IMR-90 (cell line): ENCODE data around the gene GOLGA3. TPM values are rescaled to one million over a fixed set of nuclear protein-coding genes. Genes with fewer than 3 reads are reported as not detected.

Experiments used
- ATAC-seq: fragments of 200-7000 bp; cut with Tn5 transposase; 2 replicates; pipeline ENCODE4 v1.9.1; 2020; ENCODE audit warnings: low read depth, mild to moderate bottlenecking, moderate library complexity
- BruUV-seq: library from RNA; stranded (reverse); fragments of 400-500 nt; replicated peaks from 2 replicates; lab custom pipeline; 2021; lab: Mats Ljungman, UMichigan
- CTCF ChIA-PET: fragments of 300-600 bp; formaldehyde crosslinking; extraction: SDS; loops from one replicate; lab custom pipeline; 2021; ENCODE audit warnings: antibody characterized with exemption; lab: Yijun Ruan, JAX
- POLR2A ChIA-PET: fragments of 300-600 bp; sonication (Branson Sonifier 250); formaldehyde crosslinking; loops from one replicate; lab custom pipeline; 2022; ENCODE audit warnings: antibody characterized with exemption; ENCODE audit not compliant: unreplicated experiment; lab: Charles Lee
- DNase-seq: peaks from one replicate; pipeline ENCODE4 v3.0.0; 2013
- H2AFZ ChIP-seq: replicated peaks from 2 replicates; pipeline ENCODE3; 2013; ENCODE audit warnings: low read length, mild to moderate bottlenecking; ENCODE audit not compliant: poor library complexity
- H2AK5ac ChIP-seq: 2 replicates; pipeline ENCODE4 v1.6.1; 2013; ENCODE audit warnings: low read depth, low read length, inconsistent platforms
- H2AK9ac ChIP-seq: replicated peaks from 2 replicates; pipeline ENCODE3; 2013; ENCODE audit warnings: mild to moderate bottlenecking, low read depth, low read length, moderate library complexity; ENCODE audit not compliant: poor library complexity
- H2BK120ac ChIP-seq: 2 replicates; pipeline ENCODE4 v1.6.1; 2013; ENCODE audit warnings: low read depth, low read length, inconsistent platforms
- H2BK15ac ChIP-seq: 3 replicates; pipeline ENCODE4 v1.6.1; 2013; ENCODE audit warnings: low read depth, low read length, inconsistent platforms
- H2BK20ac ChIP-seq: 2 replicates; pipeline ENCODE4 v1.6.1; 2013; ENCODE audit warnings: low read depth, mild to moderate bottlenecking, inconsistent platforms, low read length, moderate library complexity
- H2BK5ac ChIP-seq: 2 replicates; pipeline ENCODE4 v1.6.1; 2013; ENCODE audit warnings: mild to moderate bottlenecking, low read depth, low read length, inconsistent platforms; ENCODE audit not compliant: poor library complexity, severe bottlenecking
- H3K14ac ChIP-seq: replicated peaks from 2 replicates; pipeline ENCODE4 v1.6.1; 2013; ENCODE audit warnings: low read depth, low read length, inconsistent platforms
- H3K18ac ChIP-seq: 2 replicates; pipeline ENCODE4 v1.6.1; 2013; ENCODE audit warnings: low read depth, low read length, control low read depth
- H3K23ac ChIP-seq: 2 replicates; pipeline ENCODE4 v1.6.1; 2013; ENCODE audit warnings: low read depth, low read length, inconsistent platforms
- H3K27ac ChIP-seq: 2 replicates; pipeline ENCODE4 v1.5.1; 2013; ENCODE audit warnings: mild to moderate bottlenecking, control low read depth, low read length; ENCODE audit not compliant: insufficient read depth
- H3K27me3 ChIP-seq: 2 replicates; pipeline ENCODE4 v1.6.1; 2013; ENCODE audit warnings: low read length; ENCODE audit not compliant: control insufficient read depth, insufficient read depth
- H3K36me3 ChIP-seq: 2 replicates; pipeline ENCODE4 v1.6.1; 2013; ENCODE audit warnings: low read length, mixed read lengths; ENCODE audit not compliant: control insufficient read depth, insufficient read depth
- H3K4ac ChIP-seq: 2 replicates; pipeline ENCODE4 v1.6.1; 2013; ENCODE audit warnings: low read depth, low read length, inconsistent platforms
- H3K4me1 ChIP-seq: 2 replicates; pipeline ENCODE4 v1.6.1; 2013; ENCODE audit warnings: low read length, mixed read lengths; ENCODE audit not compliant: control insufficient read depth, insufficient read depth
- H3K4me2 ChIP-seq: 2 replicates; pipeline ENCODE4 v1.6.1; 2013; ENCODE audit warnings: low read depth, mild to moderate bottlenecking, control low read depth, low read length, moderate library complexity
- H3K4me3 ChIP-seq: 2 replicates; pipeline ENCODE4 v1.5.1; 2013; ENCODE audit warnings: low read depth, mild to moderate bottlenecking, control low read depth, low read length, moderate library complexity; ENCODE audit not compliant: insufficient read depth
- H3K56ac ChIP-seq: 2 replicates; pipeline ENCODE4 v1.6.1; 2013; ENCODE audit warnings: low read length, inconsistent platforms; ENCODE audit not compliant: insufficient read depth; ENCODE audit errors: extremely low read depth
- H3K79me1 ChIP-seq, 2 experiments: 2 replicates each; pipeline ENCODE4 v1.6.1; 2013; ENCODE audit warnings: low read length in 2 of 2, inconsistent platforms in 1 of 2, low read depth in 1 of 2
- H3K9ac ChIP-seq: 2 replicates; pipeline ENCODE4 v1.6.1; 2013; ENCODE audit warnings: low read depth, low read length, control low read depth
- H3K9me1 ChIP-seq: 2 replicates; pipeline ENCODE4 v1.6.1; 2013; ENCODE audit warnings: low read length, inconsistent platforms; ENCODE audit not compliant: insufficient read depth
- H3K9me3 ChIP-seq: 2 replicates; pipeline ENCODE4 v1.6.1; 2013; ENCODE audit warnings: low read length; ENCODE audit not compliant: control insufficient read depth, insufficient read depth
- H4K20me1 ChIP-seq: 2 replicates; pipeline ENCODE4 v1.6.1; 2013; ENCODE audit warnings: low read length, inconsistent platforms; ENCODE audit not compliant: insufficient read depth
- H4K5ac ChIP-seq: 2 replicates; pipeline ENCODE4 v1.6.1; 2013; ENCODE audit warnings: mild to moderate bottlenecking, low read depth, low read length, control low read depth
- H4K8ac ChIP-seq, 2 experiments: 2 replicates each; pipeline ENCODE4 v1.6.1; 2013; ENCODE audit warnings: low read depth in 2 of 2, low read length in 2 of 2, control low read depth in 1 of 2, inconsistent platforms in 1 of 2
- H4K91ac ChIP-seq: 2 replicates; pipeline ENCODE4 v1.6.1; 2013; ENCODE audit warnings: low read depth, low read length, inconsistent platforms; ENCODE audit not compliant: insufficient read depth
- BHLHE40 ChIP-seq: fragments of 150-350 bp; IDR thresholded peaks from 2 replicates; pipeline ENCODE4 v1.6.1; 2016; ENCODE audit warnings: mild to moderate bottlenecking, low read depth, low read length
- MAZ ChIP-seq: IDR thresholded peaks from 2 replicates; pipeline ENCODE4 v1.6.1; 2012; ENCODE audit warnings: low read depth, mild to moderate bottlenecking, low read length, improper control_type of control experiment, moderate library complexity, borderline replicate concordance
- MXI1 ChIP-seq: IDR thresholded peaks from 2 replicates; pipeline ENCODE4 v1.6.1; 2012; ENCODE audit warnings: low read depth, mild to moderate bottlenecking, low read length, moderate library complexity, borderline replicate concordance
- WGBS, 2 experiments: methylation state at CpG; one replicate each; pipeline versions ENCODE4 v1.1.5 to v1.1.7; 2013; ENCODE audit warnings: missing lambda C conversion rate in 2 of 2; ENCODE audit not compliant: insufficient read length in 1 of 2; ENCODE audit errors: extremely low coverage in 2 of 2; 5-methylcytosine and 5-hydroxymethylcytosine counted together
- dilution Hi-C: fragments of 300-500 bp; cut with HindIII; formaldehyde crosslinking; loops from one replicate; pipeline ENCODE4 v1.14.3; 2018; ENCODE audit warnings: low sequenced_read_pairs; ENCODE audit not compliant: unreplicated experiment
- in situ Hi-C: fragments of 300-500 bp; cut with MboI; formaldehyde crosslinking; loops from 3 replicates; pipeline ENCODE4 v1.14.3; 2019; ENCODE audit warnings: low sequenced_read_pairs, inconsistent platforms, mixed read lengths
- intact Hi-C: fragments of 100-400 bp; cut with micrococcal nuclease; formaldehyde crosslinking; loops from 2 replicates; pipeline ENCODE4 v1.10.0; 2022
- polyA plus RNA-seq, 3 experiments: library from polyadenylated mRNA; depleted of rRNA; stranded (reverse); fragments of >200 nt; gene quantifications; 2 replicates each; pipeline ENCODE4 v1.2.3, GENCODE V29; 2012; ENCODE audit warnings: low replicate concordance in 1 of 3
- total RNA-seq: library from RNA; depleted of rRNA; stranded (reverse); fragments of >200 nt; gene quantifications from 2 replicates; pipeline ENCODE4 v1.2.3, GENCODE V29; 2012

Gene GOLGA3
- total and polyA plus RNA-seq, 2 of the 4 experiments (the other 2 are of a cell fraction): 39.6 to 99.8 TPM

GRCh38 chr12:132779781-132780353, 48.8 kb downstream of the GOLGA3 start:
- 100% methylated on average over 4 of the region's 30 CpGs; no CpG with 5 or more reads in 1 of the 2 experiments for WGBS, 2 experiments
- Histone ChIP-seq H3K23ac (no peak overlapping the region), H2BK15ac (no peak overlapping the region), H4K20me1 (peaks cover 34% of the 10 kb centered on the region), H3K4me1 (no peaks in the 10 kb centered on the region), H3K56ac (no peak overlapping the region), H3K9me1 (peaks cover 10% of the 10 kb centered on the region), H2BK5ac (no peak overlapping the region), H3K9me3 (no peaks in the 10 kb centered on the region), H3K4ac (no peak overlapping the region), H2AFZ (no peak overlapping the region), H4K5ac (no peak overlapping the region), H3K9ac (no peak overlapping the region), H2AK5ac (no peak overlapping the region), H3K27ac (no peak overlapping the region), H2BK20ac (no peak overlapping the region), H3K14ac (no peak overlapping the region), H3K4me3 (no peak overlapping the region), H3K27me3 (no peaks in the 10 kb centered on the region), H4K91ac (no peak overlapping the region), H3K36me3 (peaks cover 82% of the 10 kb centered on the region), H3K18ac (no peak overlapping the region), H2AK9ac (no peak overlapping the region), H4K8ac (no peak overlapping the region), H2BK120ac (no peak overlapping the region), H3K79me1 (peaks cover 14 to 40% of the 10 kb centered on the region in 2 experiments; a peak in 3 of 4 replicates), H3K4me2 (no peak overlapping the region)
- CTCF ChIA-PET: no interaction called here
- POLR2A ChIA-PET: no interaction called here
- no peak for ATAC-seq
- intact Hi-C loops: no loop called here
- dilution Hi-C loops: no loop called here
- no peak for TF ChIP-seq BHLHE40
- no peak for TF ChIP-seq MAZ
- TF ChIP-seq MXI1: no peak
- BruUV-seq: no TSS peak
- DNase-seq: no peak
- in situ Hi-C loops: no loop called here
